HG03571 (cell line): ENCODE measurements around the gene CLDN8.

ENCODE experiments used
- ATAC-seq: cut with Tn5 transposase; IDR thresholded peaks from one replicate; pipeline ENCODE4 v1.9.1; 2021; ENCODE audit not compliant: unreplicated experiment

CLDN8 gene

DNA sequence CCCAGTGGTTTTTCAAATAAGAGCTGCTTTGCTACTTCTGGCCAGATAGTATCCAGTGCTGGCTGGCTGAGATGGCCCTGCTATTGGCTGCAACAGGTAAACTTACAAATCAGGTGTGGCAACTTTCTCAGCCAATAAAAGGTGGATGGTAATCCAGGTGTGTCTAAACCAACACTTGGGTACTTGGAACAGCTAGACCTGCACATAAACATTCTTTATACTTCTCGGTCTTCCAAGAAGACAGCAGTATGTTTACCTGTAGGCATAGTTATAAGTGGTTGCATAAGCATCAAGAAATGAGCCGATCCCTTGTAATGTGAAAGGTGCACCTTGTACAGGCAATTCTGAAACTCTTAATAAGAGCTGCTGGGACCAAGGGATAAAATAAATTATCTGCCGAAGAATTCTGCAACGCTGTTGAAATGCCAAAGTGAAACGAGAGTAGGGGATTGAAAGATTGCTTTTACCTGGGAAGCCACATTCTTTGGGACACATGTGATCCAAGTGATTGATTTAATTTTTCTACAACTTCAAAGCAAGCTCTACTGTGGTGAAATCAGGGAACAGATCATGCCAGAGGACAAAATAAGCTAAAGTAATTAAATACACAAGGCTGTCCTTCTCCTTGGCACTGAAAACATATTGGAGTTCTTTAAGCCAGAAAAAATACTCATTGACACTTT lies at the start of gene CLDN8:
CLDN8 (minus strand) TSS at position 57 of the 683 bp plus-strand sequence. CDS start 172 bp downstream, outside the sequence.
- ATAC-seq: no peak

DNA sequence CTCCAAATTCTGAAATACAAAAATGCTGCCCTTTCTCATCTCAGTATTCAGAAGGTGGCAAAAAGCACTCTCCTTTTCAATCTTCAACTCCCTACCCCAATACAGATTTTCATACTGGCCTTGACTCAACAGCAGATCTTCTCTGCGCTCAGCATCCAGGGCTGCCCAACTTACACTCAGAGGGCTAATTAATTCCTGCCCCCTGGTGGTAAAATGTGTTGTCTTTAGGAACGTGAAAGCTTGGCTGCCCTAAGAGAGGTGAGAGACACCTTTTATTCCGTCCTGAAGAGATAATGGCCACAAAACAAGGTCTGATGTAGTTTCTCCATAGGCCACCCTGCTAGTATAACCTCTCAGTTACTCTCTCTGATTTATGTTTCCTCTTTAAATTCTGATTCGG lies 41.9 kb upstream of the CLDN8 start:
- no peak for ATAC-seq

DNA sequence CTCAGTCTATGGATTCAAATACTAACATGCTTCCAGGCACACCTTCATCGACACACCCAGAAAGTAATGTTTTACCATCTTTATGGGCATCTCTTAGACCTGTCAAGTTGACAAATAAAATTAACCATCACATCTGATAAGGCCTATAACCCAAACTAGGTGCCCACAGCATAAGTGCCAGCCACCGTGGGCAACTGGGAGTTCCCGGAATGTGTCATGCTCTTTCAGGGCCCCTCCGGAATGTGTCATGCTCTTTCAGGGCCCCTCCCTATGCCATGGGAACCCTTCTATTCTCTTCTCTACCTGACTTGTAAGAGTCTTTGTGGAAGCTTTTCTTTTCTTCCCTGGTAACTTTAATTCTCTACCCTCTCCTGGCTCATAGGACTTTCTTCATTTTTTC lies 40.2 kb upstream of the CLDN8 start:
- ATAC-seq: no peak

DNA sequence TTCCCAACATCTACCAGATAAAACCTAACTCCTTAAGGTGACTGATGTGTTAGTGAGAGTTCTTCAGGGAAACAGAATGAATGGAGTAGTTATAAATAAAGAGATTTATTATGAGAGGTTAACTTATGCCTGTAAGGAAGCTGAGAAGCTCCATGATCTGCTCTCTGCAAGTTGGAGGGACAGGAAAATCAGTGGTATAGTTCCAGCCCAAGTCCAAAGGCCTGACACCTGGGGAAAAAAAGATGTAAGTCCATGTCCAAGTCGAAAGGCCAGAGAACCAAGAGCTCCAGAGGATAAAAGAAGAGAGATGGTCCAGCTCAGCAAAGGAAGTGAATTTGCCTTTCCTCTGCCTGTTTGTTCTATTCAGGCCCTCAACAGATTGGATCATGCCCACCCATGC lies 39.8 kb upstream of the CLDN8 start:
- no peak for ATAC-seq

DNA sequence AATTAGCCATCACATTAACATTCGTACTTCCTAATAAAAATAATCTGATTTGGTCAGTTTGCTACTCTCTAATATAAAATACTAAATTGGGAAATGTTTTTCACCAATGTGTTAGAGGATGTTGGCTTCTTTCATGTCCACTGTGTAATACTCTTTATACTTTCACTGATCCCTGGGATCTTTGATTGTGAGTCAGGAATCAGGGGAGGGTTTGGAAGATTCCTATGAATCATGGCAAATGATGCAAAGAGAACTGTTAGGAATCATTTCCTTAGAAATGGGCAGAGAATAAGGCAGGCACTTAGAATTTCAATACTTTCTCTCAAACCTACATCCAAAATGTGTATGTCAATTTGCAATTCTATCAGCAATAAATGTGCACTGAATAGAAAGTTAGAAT lies 35.9 kb upstream of the CLDN8 start:
- no peak for ATAC-seq

DNA sequence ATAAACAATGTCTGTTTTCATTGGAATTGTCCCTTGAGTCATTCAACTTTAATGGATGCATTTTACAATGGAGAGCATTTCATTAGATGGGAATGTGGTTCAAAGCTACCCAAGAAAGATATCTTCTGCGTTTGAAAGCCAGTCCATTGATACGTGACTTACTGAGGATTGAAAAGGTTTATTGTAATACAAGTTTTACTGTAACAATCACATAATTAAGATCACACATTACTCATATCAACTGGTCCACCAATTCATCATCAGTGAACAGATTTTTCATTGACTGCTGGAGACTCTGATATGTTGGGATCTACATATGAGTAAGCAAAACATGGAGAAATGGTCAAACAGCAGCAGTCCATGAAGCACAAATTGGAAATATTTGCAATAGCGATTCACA lies 34.0 kb upstream of the CLDN8 start:
- no peak for ATAC-seq

DNA sequence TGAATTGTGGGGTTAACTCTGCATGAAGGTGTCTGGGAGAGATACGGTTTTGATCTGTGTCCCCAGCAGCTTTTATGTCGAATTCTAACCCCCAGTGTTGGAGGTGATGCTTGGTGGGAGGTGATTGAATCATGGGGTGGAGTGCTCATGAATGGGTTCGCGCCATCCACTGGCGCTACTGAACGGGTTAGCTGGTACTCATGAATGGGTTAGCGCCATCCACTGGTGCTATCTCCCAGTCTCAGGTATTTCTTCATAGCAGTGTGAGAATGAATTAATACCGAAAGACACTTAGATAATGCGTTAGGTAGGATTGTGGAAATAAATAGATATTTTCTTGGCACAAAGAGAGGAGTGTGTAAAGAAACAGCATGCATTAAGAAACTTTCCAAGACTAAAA lies 32.9 kb upstream of the CLDN8 start:
- ATAC-seq: no peak

DNA sequence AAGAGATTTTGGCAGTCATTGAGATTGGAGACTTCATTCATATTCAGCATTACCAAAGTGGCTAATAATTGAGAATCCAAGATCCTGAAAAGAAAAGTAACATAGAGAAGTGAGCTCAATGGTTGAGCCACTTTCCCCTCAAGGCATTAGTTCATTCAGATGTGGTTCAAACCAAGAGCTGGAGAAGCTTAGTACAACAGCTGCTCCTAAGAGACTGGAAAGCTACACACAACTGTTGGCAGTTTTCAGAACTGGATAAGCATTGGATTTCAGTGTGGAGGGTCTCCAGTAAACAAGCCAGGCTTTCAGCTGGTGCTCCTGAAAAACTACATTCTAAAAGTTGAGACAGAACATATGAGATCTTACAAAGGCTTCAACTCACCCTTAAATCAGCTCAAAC lies 29.2 kb upstream of the CLDN8 start:
- no peak for ATAC-seq

DNA sequence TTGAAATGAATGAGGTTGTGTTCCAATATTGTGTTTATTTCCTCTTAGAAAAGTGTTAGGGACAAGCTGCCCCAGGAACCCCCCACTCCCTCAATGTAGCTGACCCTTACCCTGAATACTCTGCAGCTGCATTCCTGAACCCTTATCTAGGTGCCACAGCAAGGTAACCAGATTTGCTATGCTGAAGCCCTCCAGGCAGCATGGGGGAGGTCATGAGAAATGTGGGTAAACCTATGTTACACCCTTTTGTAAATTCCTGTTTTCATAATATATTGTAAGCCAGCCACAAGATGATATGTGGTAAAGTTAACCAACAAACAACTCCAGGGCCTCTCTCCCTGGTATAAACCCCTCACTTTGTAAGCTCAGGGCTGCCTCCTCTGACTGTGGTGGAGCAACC lies 27.8 kb upstream of the CLDN8 start:
- no peak for ATAC-seq

DNA sequence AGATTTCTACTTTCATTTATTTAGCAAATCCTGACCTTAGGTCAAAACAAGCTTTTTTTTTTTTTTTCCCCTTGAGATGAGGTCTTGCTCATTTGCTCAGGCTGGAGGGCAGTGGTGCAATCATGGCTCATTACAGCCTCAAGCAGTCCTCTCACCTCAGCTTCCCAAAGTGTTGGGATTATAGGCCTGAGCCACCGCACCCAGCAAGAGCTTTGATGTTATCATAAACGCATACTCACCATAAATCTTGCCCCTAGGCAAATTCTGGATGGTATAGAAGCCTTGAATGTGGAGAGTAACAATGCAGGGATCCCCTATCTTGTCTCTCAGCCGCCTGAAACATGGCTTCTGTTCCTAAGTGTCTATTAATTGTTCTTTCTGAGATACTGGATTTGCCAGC lies 24.8 kb upstream of the CLDN8 start:
- no peak for ATAC-seq

DNA sequence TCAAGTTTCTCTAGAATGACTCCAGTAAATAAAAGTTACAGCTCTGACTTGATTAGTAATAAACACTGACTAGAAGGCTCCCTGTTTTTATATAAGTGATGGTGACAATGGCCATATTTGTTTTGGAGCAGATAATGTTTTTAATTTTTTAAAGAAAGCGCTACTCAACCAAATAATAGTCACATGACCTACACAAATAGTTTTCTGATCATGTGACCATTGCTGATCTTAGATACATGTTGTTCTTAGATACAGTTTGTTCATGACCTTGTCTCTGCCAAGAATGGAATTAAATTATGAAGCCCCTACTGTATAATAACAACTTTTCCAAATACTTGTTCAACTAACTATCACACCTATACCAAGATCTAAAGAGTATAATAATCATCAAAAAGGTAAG lies 22.3 kb upstream of the CLDN8 start:
- no peak for ATAC-seq

DNA sequence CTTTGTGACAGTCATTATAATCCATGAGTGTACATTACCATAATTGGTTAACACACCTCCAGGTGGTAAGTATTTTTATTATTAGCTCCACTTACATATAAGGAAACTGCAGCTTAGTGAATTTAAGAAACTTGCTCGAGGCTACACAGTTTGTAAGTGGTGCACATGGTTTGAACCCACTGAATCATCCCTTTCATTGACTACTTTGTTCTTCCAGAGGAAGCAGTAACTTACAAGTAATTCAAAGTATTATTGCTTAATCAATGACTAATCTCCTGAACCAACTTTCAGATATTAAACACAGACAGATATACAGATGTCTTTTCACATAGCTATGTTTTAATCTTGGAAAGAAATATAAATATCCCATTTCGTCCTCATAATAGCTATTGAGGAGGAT lies 18.7 kb upstream of the CLDN8 start:
- ATAC-seq: no peak

DNA sequence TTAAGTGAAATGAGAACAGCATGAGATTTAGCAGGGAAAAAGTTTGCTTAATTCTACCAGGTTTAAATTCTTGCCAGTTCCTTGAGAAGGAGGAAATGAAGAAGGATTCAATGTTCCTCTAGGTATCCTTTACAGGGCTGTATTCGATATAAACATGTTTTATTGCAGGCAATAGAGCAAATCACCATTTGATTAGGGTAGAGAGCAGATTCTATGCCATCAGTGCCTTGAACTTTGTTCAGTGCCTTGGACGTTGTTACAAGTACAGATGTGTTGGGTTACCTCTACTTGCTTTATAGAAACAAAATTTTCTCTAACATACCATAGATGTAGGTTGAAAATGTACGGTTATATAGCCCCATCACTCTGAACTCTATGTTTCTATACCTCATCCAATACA lies 18.2 kb upstream of the CLDN8 start:
- no peak for ATAC-seq

DNA sequence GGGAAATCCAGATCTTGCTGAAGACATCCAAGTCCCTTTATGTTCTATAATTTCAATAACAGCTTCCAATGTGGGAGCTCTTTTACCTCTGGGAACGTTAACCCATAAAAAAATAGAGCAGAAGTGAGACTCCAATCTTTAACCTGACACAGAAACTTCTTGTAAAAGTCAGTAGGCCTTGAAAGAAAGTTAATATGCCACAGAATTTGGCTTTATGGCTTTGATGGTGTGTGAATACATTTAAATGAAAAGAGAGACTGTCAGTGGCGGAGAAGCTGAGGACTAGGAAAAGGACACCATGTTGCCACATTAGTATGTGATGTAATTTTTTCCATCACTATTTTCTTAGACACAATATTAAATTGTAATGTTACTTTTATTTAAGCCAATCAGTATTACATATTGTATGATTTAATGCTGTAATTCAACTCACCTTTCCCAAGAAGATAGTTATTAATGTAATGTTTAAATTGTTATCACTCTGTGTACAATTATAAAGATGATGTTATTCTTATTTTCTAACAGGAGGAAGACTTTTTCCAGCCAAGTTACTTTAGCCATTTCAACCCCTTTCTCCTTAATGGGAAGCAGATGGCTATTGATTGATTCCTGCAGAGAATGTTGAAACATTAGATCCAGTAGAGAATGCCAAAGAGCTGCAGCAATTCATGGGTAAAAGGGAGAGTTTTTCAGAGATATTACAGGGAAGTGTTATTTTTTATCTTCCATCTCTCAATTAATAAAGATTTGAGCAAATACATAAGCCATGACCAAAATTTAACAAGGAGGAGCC lies 17.5 kb upstream of the CLDN8 start:
- no peak for ATAC-seq

DNA sequence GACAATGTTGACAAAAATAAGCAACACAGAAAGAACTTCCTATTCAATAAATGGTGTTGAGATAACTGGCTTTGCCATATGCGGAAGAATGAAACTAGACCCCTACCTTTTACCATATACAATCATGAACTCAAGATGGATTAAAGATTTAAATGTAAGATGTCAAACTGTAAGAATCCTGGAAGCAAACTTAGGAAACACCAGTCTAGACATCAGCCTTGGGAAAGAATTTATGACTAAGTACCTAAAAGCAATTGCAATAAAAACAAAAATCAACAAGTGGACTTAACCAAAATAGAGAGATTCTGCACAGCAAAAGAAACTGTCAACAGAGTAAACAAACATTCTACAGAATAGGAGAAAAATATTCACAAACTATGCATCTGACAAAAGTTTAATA lies 16.1 kb upstream of the CLDN8 start:
- no peak for ATAC-seq

DNA sequence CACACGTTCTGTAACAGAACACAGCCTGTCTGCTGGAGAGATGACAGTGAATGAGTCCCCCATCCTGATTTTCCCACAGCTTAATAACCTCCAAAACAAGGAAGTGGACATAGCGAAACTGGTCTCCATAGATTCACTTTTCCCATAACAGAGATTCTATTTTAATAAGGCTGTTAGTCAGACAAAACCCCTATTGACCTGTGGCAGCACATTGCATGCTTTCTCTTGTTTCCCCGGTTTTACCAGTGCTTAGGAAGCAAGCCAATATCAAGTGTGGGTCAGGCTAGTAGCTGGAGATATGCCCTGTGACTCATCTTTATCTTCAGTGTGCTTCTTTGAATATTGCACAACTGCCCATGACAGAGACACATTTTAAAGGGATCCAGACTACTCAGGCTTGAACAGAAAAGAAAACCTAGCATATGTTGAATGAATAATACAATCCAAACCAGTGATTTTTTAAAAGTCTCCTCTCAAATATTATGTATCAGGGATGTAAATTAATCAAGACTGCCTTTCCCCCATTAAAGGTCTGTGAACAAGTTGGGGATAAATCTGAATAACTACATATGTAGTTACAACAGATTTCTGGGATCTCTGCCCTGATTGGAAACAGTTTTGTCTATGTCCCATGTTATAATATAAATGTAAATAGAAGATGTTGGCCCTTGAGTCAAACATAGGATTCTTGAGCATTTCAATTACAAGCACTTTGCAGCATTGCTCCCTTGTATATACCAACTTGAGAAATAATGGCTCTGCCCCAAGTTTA lies 11.9 kb upstream of the CLDN8 start:
- no peak for ATAC-seq

DNA sequence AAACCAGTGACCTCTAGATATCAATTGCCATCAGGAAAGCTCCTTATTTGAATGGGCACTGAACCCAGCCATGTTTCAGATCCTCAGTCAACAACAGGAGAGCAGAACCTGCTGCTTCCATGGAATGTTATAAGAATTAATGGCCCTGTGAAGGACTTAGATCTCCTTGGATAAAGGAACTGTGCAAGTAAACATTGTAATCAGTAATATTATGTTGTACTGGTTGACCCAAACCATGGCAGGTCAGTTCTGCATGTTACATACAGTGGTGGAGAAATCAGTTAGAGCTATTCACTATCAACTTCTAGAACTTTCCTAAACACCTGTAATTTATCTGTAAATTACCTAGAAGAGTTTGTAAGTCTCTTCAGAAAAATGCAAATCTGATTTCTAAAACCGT lies 11.2 kb upstream of the CLDN8 start:
- ATAC-seq: no peak

DNA sequence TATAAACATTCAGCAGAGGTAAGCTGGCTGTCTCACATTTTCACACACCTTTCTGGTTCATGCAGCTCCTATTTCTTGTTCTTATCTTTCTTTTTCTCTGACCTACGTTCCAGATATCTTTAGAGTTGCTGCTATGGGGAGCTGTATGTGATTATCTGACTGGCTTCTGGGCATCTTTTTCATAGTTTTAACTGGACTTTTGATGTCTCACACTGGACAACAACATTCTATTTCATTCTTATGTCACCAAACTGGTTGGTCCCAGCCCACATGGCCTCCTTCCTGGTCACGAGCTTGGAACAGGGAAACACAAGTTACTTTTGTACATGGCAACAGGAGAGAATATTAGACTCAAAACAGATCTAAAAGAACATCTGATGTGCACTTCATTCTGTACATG lies 7.7 kb upstream of the CLDN8 start:
- no peak for ATAC-seq

DNA sequence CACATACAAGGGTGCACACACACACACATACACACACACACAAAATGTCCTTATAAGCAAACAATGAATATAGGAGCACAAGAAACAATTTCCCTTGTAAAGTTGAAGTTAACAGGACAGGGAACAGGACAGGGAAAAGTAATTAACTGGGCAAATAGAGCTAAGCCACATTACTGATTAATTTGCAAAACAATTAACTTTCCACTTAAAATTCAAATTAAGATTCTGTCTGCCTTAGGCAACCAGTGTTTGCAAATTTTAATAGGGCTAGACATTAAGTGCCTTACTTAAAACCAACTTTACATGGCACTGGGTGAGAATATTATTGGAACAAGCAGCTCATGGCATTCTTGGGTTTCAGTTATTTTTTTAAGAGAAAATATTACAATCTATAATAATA lies 6.8 kb upstream of the CLDN8 start:
- no peak for ATAC-seq

DNA sequence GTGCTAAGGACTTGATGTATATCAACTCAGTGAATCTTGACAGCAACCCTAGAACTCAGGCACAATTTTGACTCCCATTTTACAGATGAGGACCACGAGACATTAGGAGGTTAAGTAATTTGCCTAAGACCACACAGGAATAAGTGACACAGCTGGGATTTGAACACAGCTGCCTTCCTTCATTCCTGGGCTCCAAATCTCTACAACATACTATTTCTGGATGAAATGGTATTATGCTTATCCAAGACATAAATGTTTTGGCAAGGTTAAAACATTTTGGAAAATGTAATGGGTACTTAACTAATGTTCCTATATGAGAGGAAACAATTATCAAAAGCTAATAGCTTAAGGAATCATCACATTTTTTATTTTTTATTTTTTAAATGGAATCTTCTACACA lies 4.8 kb downstream of the CLDN8 start:
- ATAC-seq: no peak

DNA sequence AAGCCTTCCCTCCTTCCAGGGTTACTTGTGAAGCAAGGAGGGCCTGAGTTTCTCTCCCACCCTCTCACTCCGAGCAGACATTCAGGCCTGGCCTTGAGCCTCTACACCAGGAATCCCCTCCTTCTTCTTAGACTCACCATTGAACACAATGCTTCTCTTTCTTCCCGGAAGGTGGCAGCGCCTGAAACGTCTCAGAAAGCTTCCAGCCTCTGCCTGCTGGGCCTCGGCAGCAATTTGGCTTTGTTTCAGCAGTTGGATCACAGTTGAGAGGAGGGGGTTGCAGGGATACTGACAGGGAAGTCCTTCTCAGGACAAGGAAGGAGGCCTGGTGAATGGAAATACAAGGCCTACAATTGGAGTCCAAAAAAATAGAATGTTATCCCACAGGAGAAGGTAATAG lies 6.3 kb downstream of the CLDN8 start:
- ATAC-seq: no peak

DNA sequence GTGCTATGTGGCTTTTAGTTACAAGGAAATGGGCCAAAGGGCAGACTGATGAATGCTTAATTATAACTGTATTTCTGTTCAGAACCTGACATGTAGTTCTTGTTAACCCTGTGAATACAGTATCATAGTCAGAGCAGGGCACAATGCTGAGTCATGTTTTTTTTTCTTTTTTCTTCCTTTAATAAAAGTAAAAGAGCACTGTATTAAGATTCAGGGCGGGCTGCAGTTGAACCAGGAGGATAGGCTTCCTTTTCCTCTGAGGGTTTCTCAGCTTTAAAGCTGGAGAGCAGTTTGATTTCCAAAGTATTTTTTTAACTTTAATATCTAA lies 8.7 kb downstream of the CLDN8 start:
- no peak for ATAC-seq
